Measurements from ENCODE around the gene TREH. TPM values are rescaled to one million over a fixed set of nuclear protein-coding genes. Genes with fewer than 3 reads are reported as not detected.
"Not testable (repeated sequence)": the region's sequence is repeated elsewhere in the genome, so short reads cannot be mapped to it uniquely, and the experiment has no call there.

The TREH gene
- total RNA-seq, 1 experiment from 2014 or later: 0.03 TPM

DNA sequence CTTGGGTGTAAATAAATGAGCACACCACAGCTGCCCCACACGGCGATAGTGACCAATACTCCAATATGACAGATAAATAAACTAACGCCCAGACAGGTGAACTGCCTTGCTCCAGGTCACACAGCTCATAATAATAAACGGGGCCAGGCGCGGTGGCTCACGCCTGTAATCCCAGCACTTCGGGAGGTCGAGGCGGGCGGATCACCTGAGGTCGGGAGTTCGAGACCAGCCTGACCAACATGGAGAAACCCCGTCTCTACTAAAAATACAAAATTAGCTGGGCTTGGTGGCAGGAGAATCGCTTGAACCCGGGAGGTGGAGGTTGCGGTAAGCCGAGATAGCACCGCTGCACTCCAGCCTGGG, 68.0 kb downstream of the TREH start:
- in situ Hi-C loops (cut with HindIII; ENCODE audit: low pct_unique_long_range_greater_than_20kb, low sequenced_read_pairs): not testable (repeated sequence)

DNA sequence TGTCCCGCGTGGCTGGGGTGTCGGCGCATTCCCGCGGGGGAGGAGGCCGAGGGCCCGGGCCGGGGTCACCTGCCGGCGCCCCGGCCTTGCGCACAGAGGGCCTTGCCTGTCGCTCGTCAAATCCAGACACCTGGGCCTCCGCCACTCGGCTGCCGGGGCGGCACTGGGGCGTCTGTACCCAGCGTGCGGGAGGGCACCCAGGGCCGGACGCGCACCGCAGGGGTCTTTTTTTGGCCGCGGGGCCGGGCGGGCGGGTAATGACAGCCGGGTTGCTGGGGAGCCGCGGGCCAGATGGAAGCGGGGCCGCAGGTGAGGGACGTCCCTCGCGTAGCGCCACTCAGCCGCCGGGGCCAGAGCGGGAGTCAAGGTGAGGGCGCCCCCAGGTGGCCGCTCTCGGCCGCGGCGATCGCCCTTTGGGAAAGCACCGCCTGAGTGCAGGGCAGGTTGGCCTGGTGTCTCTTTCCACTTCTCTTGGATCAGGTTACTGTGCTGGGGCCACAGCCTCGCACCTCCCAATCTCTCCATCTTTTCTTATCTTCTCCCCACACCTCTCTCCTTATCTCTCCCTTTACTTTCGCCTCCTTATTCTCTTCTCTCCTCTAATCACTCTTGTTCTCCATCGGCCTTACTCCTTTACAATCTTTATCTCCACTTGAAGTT, 68.5 kb downstream of the TREH start:
- DNase-seq (ENCODE audit: low read depth, low spot score): no peak
- in situ Hi-C loops (cut with HindIII; ENCODE audit: low pct_unique_long_range_greater_than_20kb, low sequenced_read_pairs): no loop called here

More for the DNA sequence above, 68.0 kb downstream of the TREH start:
- not testable (repeated sequence) for DNase-seq (ENCODE audit: low read depth, low spot score)

DNA sequence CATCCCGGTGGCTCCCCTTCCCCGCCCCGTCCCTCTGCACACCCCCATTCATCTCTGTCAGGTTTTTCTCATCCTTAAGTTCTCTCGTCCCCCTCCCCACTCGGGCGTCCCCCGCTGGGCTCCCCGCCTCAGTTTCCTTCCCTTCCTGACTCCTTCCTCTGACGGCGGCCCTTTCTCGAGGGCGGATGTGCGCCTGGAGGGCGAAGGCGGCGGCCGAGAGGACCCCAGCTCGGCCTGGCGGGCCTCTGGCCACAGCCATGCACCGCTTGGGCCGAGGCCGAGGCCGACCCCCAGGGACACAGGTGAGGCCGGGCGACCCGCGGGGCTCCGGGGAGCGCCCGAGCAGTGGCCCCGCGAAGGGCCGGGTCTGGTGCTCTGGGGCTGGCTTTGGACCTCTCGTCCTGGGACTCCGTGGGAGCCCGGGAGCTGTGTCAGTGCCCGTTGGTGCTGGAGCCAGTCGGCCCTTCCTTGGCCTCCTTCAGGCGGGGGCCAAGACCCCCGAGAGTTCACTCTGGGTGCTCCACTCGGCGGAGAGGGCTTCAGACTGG, 69.2 kb downstream of the TREH start:
- in situ Hi-C loops (cut with HindIII; ENCODE audit: low pct_unique_long_range_greater_than_20kb, low sequenced_read_pairs): no loop called here
- DNase-seq (ENCODE audit: low read depth, low spot score): no peak

DNA sequence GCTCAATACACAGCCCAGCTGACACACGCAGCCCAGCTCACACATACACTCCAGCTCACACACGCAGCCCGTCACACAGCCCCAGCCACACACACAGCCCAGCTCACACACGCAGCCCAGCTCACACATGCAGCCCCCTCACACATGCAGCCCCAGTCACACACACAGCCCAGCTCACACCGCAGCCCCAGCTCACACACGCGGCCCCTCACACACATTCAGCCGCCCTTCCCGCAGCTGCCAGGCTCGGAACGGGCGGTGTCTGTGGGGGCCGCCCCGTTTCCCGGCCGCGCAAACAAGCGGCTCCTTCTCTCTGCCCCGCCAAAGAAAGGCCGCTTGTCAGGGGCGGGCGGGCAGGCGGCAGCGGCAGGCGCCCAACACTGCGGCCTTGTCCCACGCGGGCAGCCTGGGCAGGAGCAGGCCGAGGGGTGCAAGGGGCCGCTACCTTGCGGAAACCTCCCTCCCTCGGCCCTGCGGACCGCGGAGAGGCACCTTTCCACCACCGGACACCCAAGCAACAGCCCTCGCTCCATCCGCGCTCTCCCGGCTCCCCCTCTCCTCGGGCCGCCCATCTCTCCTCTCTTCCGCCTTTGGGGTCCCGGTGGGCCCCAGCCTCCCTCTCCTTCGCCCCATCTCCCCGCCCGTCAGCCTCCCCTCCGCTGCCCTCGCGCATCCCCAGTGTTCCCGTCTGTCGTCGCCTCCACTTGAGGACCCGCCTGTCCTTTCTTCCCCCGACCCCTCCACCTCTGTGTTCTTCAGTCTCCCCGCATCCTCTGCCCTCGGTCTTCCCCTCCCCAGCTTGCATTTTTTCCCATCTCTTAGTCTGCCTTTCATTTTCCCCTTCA, 69.8 kb downstream of the TREH start:
- in situ Hi-C loops (cut with HindIII; ENCODE audit: low pct_unique_long_range_greater_than_20kb, low sequenced_read_pairs): no loop called here
- no peak for DNase-seq (ENCODE audit: low read depth, low spot score)

DNA sequence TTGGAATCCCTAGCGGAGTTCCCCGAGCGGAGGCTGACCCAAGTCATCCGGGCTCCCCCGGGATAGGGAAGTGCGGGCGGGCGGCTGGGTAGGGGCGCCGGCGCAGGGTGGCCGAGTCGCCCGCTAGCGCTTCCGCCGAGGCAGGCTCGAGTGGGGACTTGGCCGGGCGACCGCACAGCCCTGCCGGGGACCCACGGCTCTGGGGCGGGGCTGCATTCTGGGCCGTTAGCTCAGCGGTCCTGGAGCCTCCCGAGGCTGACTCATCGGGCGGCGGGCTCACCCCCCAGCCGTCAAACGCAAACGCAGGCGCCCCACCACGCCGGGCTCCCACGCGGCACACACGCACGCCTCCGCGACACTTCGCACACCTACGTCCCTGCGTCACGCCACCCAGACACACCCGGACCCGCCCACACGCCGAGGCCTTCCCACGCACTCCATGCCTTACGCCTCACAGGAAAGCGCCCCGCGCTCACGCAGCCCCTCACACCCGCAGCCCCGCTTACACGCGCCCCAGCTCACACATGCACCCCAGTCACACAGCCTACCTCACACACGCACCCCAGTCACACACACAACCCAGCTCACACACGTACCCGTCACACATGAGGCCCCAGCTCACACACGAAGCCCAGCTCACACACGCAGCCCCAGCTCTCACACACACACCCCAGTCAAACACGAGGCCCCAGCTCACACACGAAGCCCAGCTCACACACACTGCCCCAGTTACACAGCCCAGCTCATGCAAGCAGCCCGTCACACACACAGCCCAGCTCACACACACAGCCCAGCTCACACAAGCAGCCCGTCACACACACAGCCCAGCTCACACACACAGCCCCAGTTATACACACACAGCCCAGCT, 70.9 kb downstream of the TREH start:
- in situ Hi-C loops (cut with HindIII; ENCODE audit: low pct_unique_long_range_greater_than_20kb, low sequenced_read_pairs): no loop called here
- DNase-seq (ENCODE audit: low read depth, low spot score): no peak

DNA sequence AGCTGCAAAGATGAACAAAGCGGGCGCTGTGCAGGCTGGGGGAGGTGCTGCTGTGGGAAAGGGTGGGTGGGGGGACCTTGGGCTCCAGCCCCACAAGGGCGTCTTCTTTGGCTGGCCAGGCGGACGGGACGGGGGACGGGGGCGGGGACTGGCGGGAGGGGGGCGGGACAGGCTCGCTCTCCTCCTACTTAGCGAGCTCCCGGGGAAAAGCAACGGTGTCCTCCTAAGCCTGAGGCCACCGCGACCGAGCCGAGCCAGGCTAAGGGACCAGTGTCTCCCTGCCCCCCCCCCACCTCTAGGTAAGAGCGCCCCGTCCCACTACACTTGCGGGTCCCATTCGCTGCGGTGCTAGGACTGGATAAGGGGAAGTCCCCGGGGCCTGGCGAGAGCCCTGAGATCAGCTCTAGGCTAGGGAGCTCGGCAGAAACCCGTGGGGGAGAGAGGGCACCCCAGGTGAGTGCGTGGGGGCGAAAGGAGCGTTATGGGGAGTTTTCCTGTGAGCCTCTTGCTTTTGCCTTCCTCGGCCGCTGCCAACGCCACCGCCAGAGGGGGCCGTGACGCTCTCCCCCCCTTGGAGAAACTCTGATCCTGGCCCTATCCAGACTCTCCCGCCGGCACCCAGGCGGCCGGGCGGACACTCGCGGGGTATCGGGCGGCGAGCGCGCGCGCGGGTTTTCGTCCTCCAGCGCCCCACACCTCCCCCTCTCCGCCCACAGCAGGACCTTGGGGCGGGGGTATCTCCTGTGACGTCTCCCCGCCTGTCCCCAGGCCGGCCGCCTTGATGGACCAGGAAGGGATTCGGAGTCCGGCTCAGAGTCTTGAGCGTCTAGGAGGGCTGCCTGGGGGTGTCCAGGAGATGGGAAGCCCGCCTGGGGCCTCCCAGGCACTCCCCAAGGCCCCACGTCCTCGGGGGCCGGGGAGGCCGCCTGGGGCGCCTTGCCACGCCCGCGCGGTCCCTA, 71.8 kb downstream of the TREH start, which contains the start of gene PHLDB1:
Gene PHLDB1, plus strand, starts transcription at position 215 of the 959 bp plus-strand sequence. CDS start 6,222 bp downstream, outside the sequence.
- peak; percentile 53 for DNase-seq (ENCODE audit: low read depth, low spot score)
- in situ Hi-C loops (cut with HindIII; ENCODE audit: low pct_unique_long_range_greater_than_20kb, low sequenced_read_pairs): no loop called here

Small RNA genes lying within 50 kb of the gene (small RNA-seq; reads per million reads assigned to genes)
- 0 reads per million in 2 experiments for gene RNU6-376P

Other genes with a start within 250 kb of the TREH start
- gene KMT2A, start 243.2 kb downstream of the TREH start, total RNA-seq (2014; rRNA removed; shearing (Covaris generic)): 10.6 and 11.0 TPM in 2 replicates
- not detected in 2 replicates for gene TTC36, start 152.2 kb downstream of the TREH start, total RNA-seq (2014; rRNA removed; shearing (Covaris generic))
- gene TMEM25, start 148.5 kb downstream of the TREH start, total RNA-seq (2014; rRNA removed; shearing (Covaris generic)): 0.45 TPM in 1 of 2 replicates, not detected in the other
- gene IFT46, start 113.7 kb downstream of the TREH start, total RNA-seq (2014; rRNA removed; shearing (Covaris generic)): 7.0 and 7.3 TPM in 2 replicates
- gene ARCN1, start 107.2 kb downstream of the TREH start, total RNA-seq (2014; rRNA removed; shearing (Covaris generic)): 93.3 and 98.3 TPM in 2 replicates
- 20.8 and 22.1 TPM in 2 replicates for gene PHLDB1, start 72.0 kb downstream of the TREH start, total RNA-seq (2014; rRNA removed; shearing (Covaris generic))
- gene DDX6, start 111.5 kb upstream of the TREH start, total RNA-seq (2014; rRNA removed; shearing (Covaris generic)): 56.5 and 59.2 TPM in 2 replicates
- gene CXCR5, start 204.2 kb upstream of the TREH start, total RNA-seq (2014; rRNA removed; shearing (Covaris generic)): not detected in 2 replicates
- gene BCL9L, start 246.3 kb upstream of the TREH start, total RNA-seq (2014; rRNA removed; shearing (Covaris generic)): 2.9 and 6.0 TPM in 2 replicates